HCT116 (cell line): ENCODE results near the gene MIER3. TPM values are rescaled to one million over a fixed set of nuclear protein-coding genes. Genes with fewer than 3 reads are reported as not detected.

Source experiments
- ATAC-seq: fragments of 200-7000 bp; cut with Tn5 transposase; 2 replicates; pipeline ENCODE4 v1.9.1; 2020; ENCODE audit warnings: mild to moderate bottlenecking, moderate library complexity
- BruUV-seq: library from RNA; stranded (reverse); fragments of 400-500 nt; replicated peaks from 2 replicates; lab custom pipeline; 2021; lab: Mats Ljungman, UMichigan
- CTCF ChIA-PET: fragments of 300-600 bp; sonication (Branson Sonifier 250); formaldehyde crosslinking; loops from one replicate; lab custom pipeline; 2021; ENCODE audit warnings: antibody characterized with exemption; lab: Charles Lee
- POLR2A ChIA-PET: fragments of 300-600, 350-600 bp; sonication (Branson Sonifier 250); formaldehyde crosslinking; loops from one replicate; lab custom pipeline; 2021; ENCODE audit warnings: antibody characterized with exemption; lab: Charles Lee
- RAD21 ChIA-PET, 2 experiments: fragments of 300-600 bp; sonication (Branson Sonifier 250); formaldehyde crosslinking; loops; one replicate each; lab custom pipeline; 2023; ENCODE audit warnings: low total read pairs in 2 of 2; ENCODE audit not compliant: uncharacterized antibody in 2 of 2, unreplicated experiment in 2 of 2, low non-redundant PET in 1 of 2; lab: Charles Lee
- DNase-seq: peaks from one replicate; pipeline ENCODE4 v3.0.0-alpha.2; 2010; ENCODE audit warnings: low read depth, low spot score
- H2AFZ ChIP-seq: fragments of 200-600 bp; shearing (Covaris generic), sonication (generic); 2 replicates; pipeline ENCODE4 v1.6.1; 2017; ENCODE audit warnings: low read depth, mixed run types, mixed read lengths, antibody characterized with exemption, low read length; ENCODE audit not compliant: poor library complexity, severe bottlenecking
- H3K27ac ChIP-seq: 2 replicates; pipeline ENCODE4 v1.5.1; 2012; ENCODE audit warnings: low read depth, low read length
- H3K27me3 ChIP-seq: fragments of 200-600 bp; sonication (generic); 2 replicates; pipeline ENCODE4 v1.6.1; 2016; ENCODE audit warnings: mixed run types, low read length, mixed read lengths; ENCODE audit not compliant: insufficient read depth
- H3K36me3 ChIP-seq, 2 experiments: fragments of 200-500 bp in 1 of 2; fragments of 200-600 bp in 1 of 2; sonication (Bioruptor generic) in 1 of 2; sonication (generic) in 1 of 2; 2 replicates each; pipeline versions ENCODE4 v1.5.1 to v1.6.1; 2014 to 2016; ENCODE audit warnings: low read length in 2 of 2, inconsistent platforms in 1 of 2, mixed read lengths in 1 of 2, mixed run types in 1 of 2; ENCODE audit not compliant: insufficient read depth in 2 of 2, control insufficient read depth in 1 of 2
- H3K4me1 ChIP-seq, 2 experiments: fragments of 200-600 bp in 1 of 2; sonication (generic) in 1 of 2; 2 replicates each; pipeline versions ENCODE4 v1.5.1 to v1.6.1; 2012 to 2017; ENCODE audit warnings: low read length in 2 of 2, inconsistent platforms in 1 of 2, mild to moderate bottlenecking in 1 of 2, mixed read lengths in 1 of 2, mixed run types in 1 of 2, moderate library complexity in 1 of 2; ENCODE audit not compliant: insufficient read depth in 2 of 2, control insufficient read depth in 1 of 2
- H3K4me2 ChIP-seq: fragments of 200-600 bp; sonication (generic); 2 replicates; pipeline ENCODE4 v1.6.1; 2017; ENCODE audit warnings: mixed run types, low read length, mixed read lengths
- H3K4me3 ChIP-seq, 2 experiments: fragments of 200-600 bp in 1 of 2; sonication (generic) in 1 of 2; replicated peaks in 1 of 2; 2 replicates each; pipeline ENCODE4 v1.5.1; 2011 to 2016; ENCODE audit warnings: low read length in 2 of 2, control low read depth in 1 of 2, low read depth in 1 of 2, mild to moderate bottlenecking in 1 of 2, mixed read lengths in 1 of 2, mixed run types in 1 of 2
- H3K79me2 ChIP-seq: fragments of 200-600 bp; sonication (generic); 2 replicates; pipeline ENCODE4 v1.6.1; 2017; ENCODE audit warnings: mild to moderate bottlenecking, mixed run types, low read length, moderate library complexity, mixed read lengths; ENCODE audit not compliant: insufficient read depth
- H3K9ac ChIP-seq: fragments of 200-600 bp; sonication (generic); 2 replicates; pipeline ENCODE4 v1.6.1; 2016; ENCODE audit warnings: low read length, mixed read lengths
- H3K9me2 ChIP-seq: fragments of 200-600 bp; sonication (generic), shearing (Covaris generic); 2 replicates; pipeline ENCODE4 v1.6.1; 2017; ENCODE audit warnings: mixed run types, mild to moderate bottlenecking, moderate library complexity; ENCODE audit not compliant: insufficient read depth
- H3K9me3 ChIP-seq, 2 experiments: fragments of 200-500 bp in 1 of 2; fragments of 200-600 bp in 1 of 2; sonication (Bioruptor generic) in 1 of 2; sonication (generic) in 1 of 2; 2 replicates each; pipeline ENCODE4 v1.6.1; 2014 to 2017; ENCODE audit warnings: low read length in 2 of 2, mixed read lengths in 2 of 2, inconsistent platforms in 1 of 2, low read depth in 1 of 2, mild to moderate bottlenecking in 1 of 2, mixed run types in 1 of 2, moderate library complexity in 1 of 2; ENCODE audit not compliant: control insufficient read depth in 1 of 2, insufficient read depth in 1 of 2
- H4K20me1 ChIP-seq: fragments of 200-600 bp; sonication (generic), shearing (Covaris generic); 2 replicates; pipeline ENCODE4 v1.6.1; 2017; ENCODE audit warnings: mixed run types, mild to moderate bottlenecking, moderate library complexity; ENCODE audit not compliant: insufficient read depth
- EGR1 ChIP-seq: IDR thresholded peaks from 2 replicates; pipeline ENCODE4 v1.6.1; 2012; ENCODE audit warnings: low read depth
- ELF1 ChIP-seq: IDR thresholded peaks from 2 replicates; pipeline ENCODE4 v1.6.1; 2012; ENCODE audit warnings: low read depth, borderline replicate concordance
- EZH2 ChIP-seq: fragments of 200-600 bp; sonication (generic); IDR thresholded peaks from 2 replicates; pipeline ENCODE4 v1.6.1; 2017; ENCODE audit warnings: antibody characterized with exemption, mixed run types
- EZH2phosphoT487 ChIP-seq: fragments of 200-600 bp; IDR thresholded peaks from 2 replicates; pipeline ENCODE4 v1.6.1; 2018; ENCODE audit warnings: antibody characterized with exemption, borderline replicate concordance
- JUND ChIP-seq: IDR thresholded peaks from 2 replicates; pipeline ENCODE4 v1.6.1; 2012
- POLR2A ChIP-seq: IDR thresholded peaks from 2 replicates; pipeline ENCODE4 v1.7.0; 2011; ENCODE audit warnings: borderline replicate concordance; ENCODE audit not compliant: insufficient read depth, insufficient read length; ENCODE audit errors: extremely low read depth
- SIN3A ChIP-seq: IDR thresholded peaks from 2 replicates; pipeline ENCODE4 v1.6.1; 2012; ENCODE audit warnings: low read depth
- SP1 ChIP-seq: IDR thresholded peaks from 2 replicates; pipeline ENCODE4 v1.6.1; 2012; ENCODE audit warnings: low read depth
- TCF7L2 ChIP-seq: IDR thresholded peaks from 2 replicates; pipeline ENCODE4 v1.7.0; 2011; ENCODE audit warnings: borderline replicate concordance, inconsistent platforms; ENCODE audit not compliant: insufficient read depth, insufficient read length; ENCODE audit errors: extremely low read depth
- YY1 ChIP-seq: IDR thresholded peaks from 2 replicates; pipeline ENCODE4 v1.6.1; 2011; ENCODE audit warnings: low read length, low read depth, moderate library complexity, mild to moderate bottlenecking; ENCODE audit not compliant: insufficient replicate concordance; ENCODE audit errors: extremely low read depth
- ZNF274 ChIP-seq: fragments of 200-500 bp; sonication (Bioruptor generic); IDR thresholded peaks from 2 replicates; pipeline ENCODE4 v1.6.1; 2014; ENCODE audit warnings: mild to moderate bottlenecking, low read depth, low read length, inconsistent platforms
- intact Hi-C: fragments of 100-400 bp; cut with micrococcal nuclease; formaldehyde crosslinking; loops from 2 replicates; pipeline ENCODE4 v1.10.0; 2022
- total RNA-seq: library from RNA; stranded (reverse); gene quantifications from one replicate; pipeline ENCODE4 v1.2.1, GENCODE V29; 2021; ENCODE audit not compliant: unreplicated experiment
- TF ChIP-seq, protein P1 (sequence below): IDR thresholded peaks from 2 replicates; pipeline ENCODE4 v1.6.1; 2012
- TF ChIP-seq, protein P2 (sequence below): IDR thresholded peaks from 2 replicates; pipeline ENCODE4 v1.6.1; 2012; ENCODE audit warnings: low read depth
- TF ChIP-seq, protein P3 (sequence below), 3 experiments: fragments of 200-600 bp in 1 of 3; sonication (generic) in 1 of 3; IDR thresholded peaks in 2 of 3; conservative IDR thresholded peaks in 1 of 3; 2 replicates each; pipeline ENCODE4 v1.5.1; 2012 to 2017; ENCODE audit warnings: low read depth in 2 of 3, low read length in 2 of 3, antibody characterized with exemption in 1 of 3, borderline replicate concordance in 1 of 3, control low read depth in 1 of 3, mild to moderate bottlenecking in 1 of 3, mixed read lengths in 1 of 3, mixed run types in 1 of 3, moderate library complexity in 1 of 3; ENCODE audit not compliant: insufficient read depth in 1 of 3

The MIER3 gene
- total RNA-seq, 1 experiment from 2014 or later: 21.9 TPM

DNA sequence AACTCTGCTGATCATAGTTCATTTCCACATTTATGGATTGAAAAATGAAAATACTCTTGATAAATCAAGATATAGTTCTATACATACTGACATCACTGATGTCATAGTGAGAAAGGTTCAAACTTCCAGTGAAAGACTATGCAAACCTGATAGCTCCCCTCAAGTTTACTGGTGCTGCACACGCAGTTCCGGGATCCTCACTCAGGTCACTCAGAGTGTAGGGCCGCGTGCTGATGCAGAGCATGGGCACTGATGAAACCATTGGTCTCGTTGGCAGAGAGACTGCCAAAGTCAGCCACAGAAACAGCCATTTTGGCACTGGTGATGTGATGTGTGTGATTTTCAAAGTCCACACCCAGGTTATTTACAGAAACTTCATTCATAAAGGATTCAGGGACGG lies 29.0 kb downstream of the MIER3 start:
- Histone ChIP-seq H3K9me2 (no peaks in the 10 kb centered on the region), H4K20me1 (no peaks in the 10 kb centered on the region), H3K9me3 (no peaks in the 10 kb centered on the region), H3K36me3 (peaks cover 31% of the 10 kb centered on the region in 2 experiments), H3K4me1 (no peaks in the 10 kb centered on the region), H3K4me3 (no peak overlapping the region), H3K9ac (no peak overlapping the region), H3K27me3 (no peaks in the 10 kb centered on the region), H2AFZ (no peak overlapping the region), H3K79me2 (no peaks in the 10 kb centered on the region; the same call in 1 of the 2 replicates), H3K4me2 (no peak overlapping the region), H3K27ac (no peak overlapping the region)
- POLR2A ChIA-PET: no interaction called here
- DNase-seq (no peak), ATAC-seq (no peak)
- intact Hi-C loops: no loop called here
- no peak for TF ChIP-seq EZH2phosphoT487
- TF ChIP-seq SIN3A: no peak
- TF ChIP-seq, protein P1, sequence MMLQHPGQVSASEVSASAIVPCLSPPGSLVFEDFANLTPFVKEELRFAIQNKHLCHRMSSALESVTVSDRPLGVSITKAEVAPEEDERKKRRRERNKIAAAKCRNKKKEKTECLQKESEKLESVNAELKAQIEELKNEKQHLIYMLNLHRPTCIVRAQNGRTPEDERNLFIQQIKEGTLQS: no peak
- no peak for TF ChIP-seq YY1
- TF ChIP-seq, protein P2, sequence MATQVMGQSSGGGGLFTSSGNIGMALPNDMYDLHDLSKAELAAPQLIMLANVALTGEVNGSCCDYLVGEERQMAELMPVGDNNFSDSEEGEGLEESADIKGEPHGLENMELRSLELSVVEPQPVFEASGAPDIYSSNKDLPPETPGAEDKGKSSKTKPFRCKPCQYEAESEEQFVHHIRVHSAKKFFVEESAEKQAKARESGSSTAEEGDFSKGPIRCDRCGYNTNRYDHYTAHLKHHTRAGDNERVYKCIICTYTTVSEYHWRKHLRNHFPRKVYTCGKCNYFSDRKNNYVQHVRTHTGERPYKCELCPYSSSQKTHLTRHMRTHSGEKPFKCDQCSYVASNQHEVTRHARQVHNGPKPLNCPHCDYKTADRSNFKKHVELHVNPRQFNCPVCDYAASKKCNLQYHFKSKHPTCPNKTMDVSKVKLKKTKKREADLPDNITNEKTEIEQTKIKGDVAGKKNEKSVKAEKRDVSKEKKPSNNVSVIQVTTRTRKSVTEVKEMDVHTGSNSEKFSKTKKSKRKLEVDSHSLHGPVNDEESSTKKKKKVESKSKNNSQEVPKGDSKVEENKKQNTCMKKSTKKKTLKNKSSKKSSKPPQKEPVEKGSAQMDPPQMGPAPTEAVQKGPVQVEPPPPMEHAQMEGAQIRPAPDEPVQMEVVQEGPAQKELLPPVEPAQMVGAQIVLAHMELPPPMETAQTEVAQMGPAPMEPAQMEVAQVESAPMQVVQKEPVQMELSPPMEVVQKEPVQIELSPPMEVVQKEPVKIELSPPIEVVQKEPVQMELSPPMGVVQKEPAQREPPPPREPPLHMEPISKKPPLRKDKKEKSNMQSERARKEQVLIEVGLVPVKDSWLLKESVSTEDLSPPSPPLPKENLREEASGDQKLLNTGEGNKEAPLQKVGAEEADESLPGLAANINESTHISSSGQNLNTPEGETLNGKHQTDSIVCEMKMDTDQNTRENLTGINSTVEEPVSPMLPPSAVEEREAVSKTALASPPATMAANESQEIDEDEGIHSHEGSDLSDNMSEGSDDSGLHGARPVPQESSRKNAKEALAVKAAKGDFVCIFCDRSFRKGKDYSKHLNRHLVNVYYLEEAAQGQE: no peak
- TF ChIP-seq TCF7L2: no peak
- TF ChIP-seq ELF1: no peak
- no peak for TF ChIP-seq SP1
- no peak for TF ChIP-seq ZNF274
- no peak for TF ChIP-seq EGR1
- TF ChIP-seq, protein P3, sequence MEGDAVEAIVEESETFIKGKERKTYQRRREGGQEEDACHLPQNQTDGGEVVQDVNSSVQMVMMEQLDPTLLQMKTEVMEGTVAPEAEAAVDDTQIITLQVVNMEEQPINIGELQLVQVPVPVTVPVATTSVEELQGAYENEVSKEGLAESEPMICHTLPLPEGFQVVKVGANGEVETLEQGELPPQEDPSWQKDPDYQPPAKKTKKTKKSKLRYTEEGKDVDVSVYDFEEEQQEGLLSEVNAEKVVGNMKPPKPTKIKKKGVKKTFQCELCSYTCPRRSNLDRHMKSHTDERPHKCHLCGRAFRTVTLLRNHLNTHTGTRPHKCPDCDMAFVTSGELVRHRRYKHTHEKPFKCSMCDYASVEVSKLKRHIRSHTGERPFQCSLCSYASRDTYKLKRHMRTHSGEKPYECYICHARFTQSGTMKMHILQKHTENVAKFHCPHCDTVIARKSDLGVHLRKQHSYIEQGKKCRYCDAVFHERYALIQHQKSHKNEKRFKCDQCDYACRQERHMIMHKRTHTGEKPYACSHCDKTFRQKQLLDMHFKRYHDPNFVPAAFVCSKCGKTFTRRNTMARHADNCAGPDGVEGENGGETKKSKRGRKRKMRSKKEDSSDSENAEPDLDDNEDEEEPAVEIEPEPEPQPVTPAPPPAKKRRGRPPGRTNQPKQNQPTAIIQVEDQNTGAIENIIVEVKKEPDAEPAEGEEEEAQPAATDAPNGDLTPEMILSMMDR (IDR thresholded peaks at IDR 0.05 in 2 of 3, conservative IDR thresholded peaks at IDR 0.05 in 1 of 3; ENCODE audit: borderline replicate concordance in 1 of 3, insufficient read depth in 1 of 3, low read depth in 2 of 3, low read length in 2 of 3): no peak
- TF ChIP-seq POLR2A: no peak
- TF ChIP-seq EZH2: no peak
- no peak for TF ChIP-seq JUND
- RAD21 ChIA-PET: no interaction called here
- no TSS peak for BruUV-seq
- CTCF ChIA-PET: interaction anchor here (1.3 kb wide), 1 partner anchor 216 kb away, joined by 3 read pairs; no protein-coding TSS in a partner anchor
